Activated T-helper 17 cell treated with anti-CD3 and anti-CD28 coated beads, Interleukin-2, amount 50 U/mL, for 72 hours (primary cell): ENCODE results near the gene ADRA2C. TPM values are rescaled to one million over a fixed set of nuclear protein-coding genes. Genes with fewer than 3 reads are reported as not detected.

ENCODE experiments used
- ATAC-seq: fragments of 150-1000 bp; cut with Tn5 transposase; replicated peaks from 2 replicates; pipeline ENCODE4 v1.10.0; 2021; ENCODE audit warnings: mild to moderate bottlenecking, moderate library complexity
- H3K27ac Mint-ChIP-seq: one replicate; pipeline ENCODE4 v1.8.0; 2022; ENCODE audit warnings: mixed read lengths
- H3K27me3 Mint-ChIP-seq: one replicate; pipeline ENCODE4 v1.8.0; 2022; ENCODE audit warnings: mixed read lengths
- H3K36me3 Mint-ChIP-seq: one replicate; pipeline ENCODE4 v1.8.0; 2022; ENCODE audit warnings: low read depth, mild to moderate bottlenecking, mixed read lengths
- H3K4me1 Mint-ChIP-seq: one replicate; pipeline ENCODE4 v1.8.0; 2022; ENCODE audit warnings: mixed read lengths
- H3K4me3 Mint-ChIP-seq: one replicate; pipeline ENCODE4 v1.8.0; 2022; ENCODE audit warnings: mild to moderate bottlenecking, mixed read lengths
- H3K9me3 Mint-ChIP-seq: one replicate; pipeline ENCODE4 v1.8.0; 2022; ENCODE audit warnings: mixed read lengths
- total RNA-seq, 2 donors: library from RNA; stranded (reverse); gene quantifications; one replicate each; pipeline ENCODE4 v1.2.3, GENCODE V29; 2022

The ADRA2C gene
- total RNA-seq, 2 donors from 2014 or later: not detected

- Mint-ChIP-seq H3K4me1 (no peaks in the 10 kb centered on the region), H3K4me3 (no peak overlapping the region), H3K9me3 (no peaks in the 10 kb centered on the region), H3K36me3 (no peaks in the 10 kb centered on the region), H3K27ac (no peak overlapping the region), H3K27me3 (peaks cover 12% of the 10 kb centered on the region)
- ATAC-seq: no peak
Observed at GRCh38 chr4:3787489-3788365, 21.5 kb downstream of the ADRA2C start.

- no peak for ATAC-seq
- H3K27ac Mint-ChIP-seq: no peak overlapping the region
- H3K4me1 Mint-ChIP-seq: no peaks in the 10 kb centered on the region
- no peaks in the 10 kb centered on the region for H3K36me3 Mint-ChIP-seq
- H3K27me3 Mint-ChIP-seq: peaks cover 16% of the 10 kb centered on the region
- no peak overlapping the region for H3K4me3 Mint-ChIP-seq
- peaks cover 3% of the 10 kb centered on the region for H3K9me3 Mint-ChIP-seq
Observed at GRCh38 chr4:3788366-3788660, 22.1 kb downstream of the ADRA2C start.

- no peak for ATAC-seq
- Mint-ChIP-seq H3K27ac (no peak overlapping the region), H3K27me3 (peaks cover 16% of the 10 kb centered on the region), H3K4me3 (no peak overlapping the region), H3K4me1 (no peaks in the 10 kb centered on the region), H3K9me3 (peaks cover 8% of the 10 kb centered on the region), H3K36me3 (no peaks in the 10 kb centered on the region)
Observed at GRCh38 chr4:3789587-3789986, 23.4 kb downstream of the ADRA2C start.

GRCh38 chr4:3790006-3790561, 23.9 kb downstream of the ADRA2C start:
- peaks cover 13% of the 10 kb centered on the region for H3K9me3 Mint-ChIP-seq
- no peaks in the 10 kb centered on the region for H3K36me3 Mint-ChIP-seq
- no peaks in the 10 kb centered on the region for H3K4me1 Mint-ChIP-seq
- no peak overlapping the region for H3K4me3 Mint-ChIP-seq
- no peak for ATAC-seq
- H3K27me3 Mint-ChIP-seq: peaks cover 16% of the 10 kb centered on the region
- H3K27ac Mint-ChIP-seq: no peak overlapping the region

GRCh38 chr4:3791256-3791655, 25.1 kb downstream of the ADRA2C start:
- no peak overlapping the region for H3K27ac Mint-ChIP-seq

GRCh38 chr4:3791910-3792542, 25.8 kb downstream of the ADRA2C start:
- H3K36me3 Mint-ChIP-seq: no peaks in the 10 kb centered on the region
- H3K4me3 Mint-ChIP-seq: no peak overlapping the region
- H3K4me1 Mint-ChIP-seq: no peaks in the 10 kb centered on the region
- no peak for ATAC-seq
- peaks cover 18% of the 10 kb centered on the region for H3K9me3 Mint-ChIP-seq
- peaks cover 16% of the 10 kb centered on the region for H3K27me3 Mint-ChIP-seq
- no peak overlapping the region for H3K27ac Mint-ChIP-seq

More at GRCh38 chr4:3791256-3791655, 25.1 kb downstream of the ADRA2C start:
- Mint-ChIP-seq H3K9me3 (peaks cover 18% of the 10 kb centered on the region), H3K27me3 (peaks cover 16% of the 10 kb centered on the region), H3K4me3 (no peak overlapping the region), H3K4me1 (no peaks in the 10 kb centered on the region), H3K36me3 (no peaks in the 10 kb centered on the region)
- ATAC-seq: no peak

GRCh38 chr4:3792813-3793212, 26.6 kb downstream of the ADRA2C start:
- ATAC-seq: no peak
- no peak overlapping the region for H3K4me3 Mint-ChIP-seq
- H3K27ac Mint-ChIP-seq: no peak overlapping the region
- H3K27me3 Mint-ChIP-seq: peaks cover 16% of the 10 kb centered on the region
- no peaks in the 10 kb centered on the region for H3K36me3 Mint-ChIP-seq
- H3K9me3 Mint-ChIP-seq: peaks cover 18% of the 10 kb centered on the region
- no peaks in the 10 kb centered on the region for H3K4me1 Mint-ChIP-seq

GRCh38 chr4:3793545-3793944, 27.4 kb downstream of the ADRA2C start:
- H3K27me3 Mint-ChIP-seq: peaks cover 16% of the 10 kb centered on the region
- no peaks in the 10 kb centered on the region for H3K4me1 Mint-ChIP-seq
- no peak overlapping the region for H3K4me3 Mint-ChIP-seq
- ATAC-seq: no peak
- H3K9me3 Mint-ChIP-seq: peaks cover 18% of the 10 kb centered on the region
- H3K27ac Mint-ChIP-seq: no peak overlapping the region
- no peaks in the 10 kb centered on the region for H3K36me3 Mint-ChIP-seq

GRCh38 chr4:3796960-3797359, 30.8 kb downstream of the ADRA2C start:
- Mint-ChIP-seq H3K4me1 (no peaks in the 10 kb centered on the region), H3K4me3 (no peak overlapping the region), H3K36me3 (no peaks in the 10 kb centered on the region), H3K27ac (no peak overlapping the region), H3K9me3 (peaks cover 18% of the 10 kb centered on the region), H3K27me3 (peaks cover 8% of the 10 kb centered on the region)
- ATAC-seq: no peak

- H3K4me3 Mint-ChIP-seq: no peak overlapping the region
- H3K27ac Mint-ChIP-seq: no peak overlapping the region
- H3K36me3 Mint-ChIP-seq: no peaks in the 10 kb centered on the region
- no peaks in the 10 kb centered on the region for H3K4me1 Mint-ChIP-seq
- peaks cover 16% of the 10 kb centered on the region for H3K9me3 Mint-ChIP-seq
- H3K27me3 Mint-ChIP-seq: peaks cover 6% of the 10 kb centered on the region
- no peak for ATAC-seq
Observed at GRCh38 chr4:3797831-3798790, 31.9 kb downstream of the ADRA2C start.

GRCh38 chr4:3799496-3799895, 33.3 kb downstream of the ADRA2C start:
- no peak overlapping the region for H3K27ac Mint-ChIP-seq
- H3K36me3 Mint-ChIP-seq: no peaks in the 10 kb centered on the region
- H3K9me3 Mint-ChIP-seq: peaks cover 10% of the 10 kb centered on the region
- ATAC-seq: no peak
- peaks cover 8% of the 10 kb centered on the region for H3K27me3 Mint-ChIP-seq
- no peaks in the 10 kb centered on the region for H3K4me1 Mint-ChIP-seq
- no peak overlapping the region for H3K4me3 Mint-ChIP-seq

- H3K36me3 Mint-ChIP-seq: no peaks in the 10 kb centered on the region
- H3K27me3 Mint-ChIP-seq: peaks cover 8% of the 10 kb centered on the region
- ATAC-seq: no peak
- H3K4me1 Mint-ChIP-seq: no peaks in the 10 kb centered on the region
- no peak overlapping the region for H3K4me3 Mint-ChIP-seq
- H3K27ac Mint-ChIP-seq: no peak overlapping the region
- H3K9me3 Mint-ChIP-seq: peaks cover 2% of the 10 kb centered on the region
Observed at GRCh38 chr4:3800351-3800750, 34.2 kb downstream of the ADRA2C start.

- H3K4me1 Mint-ChIP-seq: no peaks in the 10 kb centered on the region
- no peaks in the 10 kb centered on the region for H3K36me3 Mint-ChIP-seq
- H3K27ac Mint-ChIP-seq: no peak overlapping the region
- H3K4me3 Mint-ChIP-seq: no peak overlapping the region
- no peak for ATAC-seq
- H3K27me3 Mint-ChIP-seq: peaks cover 8% of the 10 kb centered on the region
- H3K9me3 Mint-ChIP-seq: no peaks in the 10 kb centered on the region
Observed at GRCh38 chr4:3801521-3801920, 35.3 kb downstream of the ADRA2C start.

- H3K4me3 Mint-ChIP-seq: no peak overlapping the region
- ATAC-seq: no peak
- peaks cover 8% of the 10 kb centered on the region for H3K27me3 Mint-ChIP-seq
- H3K9me3 Mint-ChIP-seq: no peaks in the 10 kb centered on the region
- no peaks in the 10 kb centered on the region for H3K36me3 Mint-ChIP-seq
- no peaks in the 10 kb centered on the region for H3K4me1 Mint-ChIP-seq
- no peak overlapping the region for H3K27ac Mint-ChIP-seq
Observed at GRCh38 chr4:3801931-3802550, 35.9 kb downstream of the ADRA2C start.
